DND-41 (cell line): ENCODE measurements around the gene RPTN.

Experiments used
- ATAC-seq: fragments of 200-7000 bp; cut with Tn5 transposase; 3 replicates; pipeline ENCODE4 v1.9.1; 2021; ENCODE audit warnings: low read depth; ENCODE audit not compliant: insufficient read depth
- DNase-seq: peaks from one replicate; pipeline ENCODE4 v3.0.0-alpha.2; 2020
- H2AFZ ChIP-seq: 2 replicates; pipeline ENCODE4 v1.6.0; 2012; ENCODE audit warnings: low read depth, low read length
- H3K27ac ChIP-seq: 2 replicates; pipeline ENCODE4 v1.5.1; 2012; ENCODE audit warnings: low read length, inconsistent platforms
- H3K27me3 ChIP-seq: fragments of 200-600 bp; sonication (generic); 2 replicates; pipeline ENCODE4 v1.6.0; 2012; ENCODE audit warnings: low read length, mild to moderate bottlenecking, inconsistent platforms; ENCODE audit not compliant: insufficient read depth, poor library complexity
- H3K36me3 ChIP-seq: 2 replicates; pipeline ENCODE4 v1.5.1; 2012; ENCODE audit warnings: low read length, inconsistent platforms; ENCODE audit not compliant: insufficient read depth
- H3K4me1 ChIP-seq: 2 replicates; pipeline ENCODE4 v1.5.1; 2012; ENCODE audit warnings: mild to moderate bottlenecking, low read length; ENCODE audit not compliant: insufficient read depth
- H3K4me2 ChIP-seq: 2 replicates; pipeline ENCODE4 v1.6.0; 2012; ENCODE audit warnings: mild to moderate bottlenecking, moderate library complexity, low read length, inconsistent platforms; ENCODE audit not compliant: insufficient read depth
- H3K4me3 ChIP-seq, 2 experiments: fragments of 200-600 bp in 1 of 2; shearing (Covaris generic) in 1 of 2; 2 replicates each; pipeline ENCODE4 v1.5.1; 2012 to 2016; ENCODE audit warnings: inconsistent platforms in 2 of 2, low read length in 2 of 2, mild to moderate bottlenecking in 2 of 2, low read depth in 1 of 2, moderate library complexity in 1 of 2
- H3K79me2 ChIP-seq: 2 replicates; pipeline ENCODE4 v1.6.0; 2012; ENCODE audit warnings: low read length, inconsistent platforms; ENCODE audit not compliant: insufficient read depth
- H3K9ac ChIP-seq: 2 replicates; pipeline ENCODE4 v1.6.0; 2012; ENCODE audit warnings: low read depth, mild to moderate bottlenecking, inconsistent platforms, low read length, moderate library complexity
- H3K9me3 ChIP-seq: 2 replicates; pipeline ENCODE4 v1.5.1; 2012; ENCODE audit warnings: low read length, moderate library complexity, mild to moderate bottlenecking, inconsistent platforms; ENCODE audit not compliant: insufficient read depth, severe bottlenecking
- H4K20me1 ChIP-seq: 2 replicates; pipeline ENCODE4 v1.6.0; 2012; ENCODE audit warnings: low read length; ENCODE audit not compliant: insufficient read depth
- CTCF ChIP-seq: IDR thresholded peaks from 2 replicates; pipeline ENCODE4 v1.5.1; 2012; ENCODE audit warnings: borderline replicate concordance, low read length, moderate library complexity, mild to moderate bottlenecking; ENCODE audit not compliant: poor library complexity, severe bottlenecking; ENCODE audit errors: extremely low read depth
- EZH2 ChIP-seq: IDR thresholded peaks from 3 replicates; pipeline ENCODE4 v1.6.1; 2012; ENCODE audit warnings: borderline replicate concordance, low read depth, mild to moderate bottlenecking, moderate library complexity, low read length, inconsistent platforms; ENCODE audit not compliant: severe bottlenecking

Gene RPTN

GRCh38 chr1:152179566-152179965 lies 20.5 kb upstream of the RPTN start:
- TF ChIP-seq EZH2 (no peak), CTCF (no peak)
- no peak overlapping the region for H2AFZ ChIP-seq
- no peak overlapping the region for H3K27ac ChIP-seq
- no peak for DNase-seq
- H3K79me2 ChIP-seq, result no peaks in the 10 kb centered on the region
- H3K4me3 ChIP-seq, result no peak overlapping the region
- no peak for ATAC-seq
- no peaks in the 10 kb centered on the region for H3K36me3 ChIP-seq
- no peak overlapping the region for H3K4me2 ChIP-seq
- no peaks in the 10 kb centered on the region for H3K4me1 ChIP-seq
- H3K27me3 ChIP-seq, result peaks cover 17% of the 10 kb centered on the region
- H4K20me1 ChIP-seq, result no peaks in the 10 kb centered on the region
- H3K9ac ChIP-seq, result no peak overlapping the region
- no peaks in the 10 kb centered on the region for H3K9me3 ChIP-seq

- H3K79me2 ChIP-seq, result no peaks in the 10 kb centered on the region
- peaks cover 6% of the 10 kb centered on the region; the same call in 1 of the 2 replicates for H3K4me1 ChIP-seq
- TF ChIP-seq EZH2 (no peak), CTCF (no peak)
- H4K20me1 ChIP-seq, result no peaks in the 10 kb centered on the region
- H3K4me2 ChIP-seq, result no peak overlapping the region
- ATAC-seq, result no peak
- no peak overlapping the region for H2AFZ ChIP-seq
- H3K9ac ChIP-seq, result no peak overlapping the region
- no peak overlapping the region for H3K27ac ChIP-seq
- H3K27me3 ChIP-seq, result peaks cover 8% of the 10 kb centered on the region
- H3K9me3 ChIP-seq, result no peaks in the 10 kb centered on the region
- H3K36me3 ChIP-seq, result no peaks in the 10 kb centered on the region
- no peak overlapping the region for H3K4me3 ChIP-seq
- no peak for DNase-seq
Measured at GRCh38 chr1:152170287-152170905, 11.4 kb upstream of the RPTN start.

- no peaks in the 10 kb centered on the region for H3K79me2 ChIP-seq
- no peak overlapping the region for H3K27ac ChIP-seq
- no peak overlapping the region for H3K4me2 ChIP-seq
- H3K4me3 ChIP-seq, result no peak overlapping the region
- no peak overlapping the region for H3K9ac ChIP-seq
- H3K4me1 ChIP-seq, result peaks cover 7% of the 10 kb centered on the region; the same call in 1 of the 2 replicates
- no peak for ATAC-seq
- H3K27me3 ChIP-seq, result peaks cover 8% of the 10 kb centered on the region
- H2AFZ ChIP-seq, result no peak overlapping the region
- H4K20me1 ChIP-seq, result no peaks in the 10 kb centered on the region
- no peak for DNase-seq
- H3K9me3 ChIP-seq, result no peaks in the 10 kb centered on the region
- TF ChIP-seq EZH2 (no peak), CTCF (no peak)
- no peaks in the 10 kb centered on the region for H3K36me3 ChIP-seq
Measured at GRCh38 chr1:152169366-152170025, 10.5 kb upstream of the RPTN start.
